Measurements from ENCODE around the gene ECT2.

The ECT2 gene

GRCh38 chr3:172771672-172772071 is 21.1 kb downstream of the ECT2 start:
- no peak overlapping the region for H3K4me3 ChIP-seq (ENCODE audit: low read length)
- 100% methylated on average over 1 of the region's 2 CpGs for WGBS (ENCODE audit: insufficient coverage, insufficient read length)

GRCh38 chr3:172776049-172776717 is 25.7 kb downstream of the ECT2 start:
- H3K4me1 ChIP-seq (ENCODE audit: control insufficient read depth, insufficient read depth, low read length): no peaks in the 10 kb centered on the region
- H3K27ac ChIP-seq (ENCODE audit: low read length): no peak overlapping the region
- no peaks in the 10 kb centered on the region for H3K9me3 ChIP-seq (ENCODE audit: control insufficient read depth, insufficient read depth, low read length)
- H3K36me3 ChIP-seq (ENCODE audit: control insufficient read depth, insufficient read depth, low read length): peaks cover 7% of the 10 kb centered on the region; the same call in 1 of the 2 replicates
- DNase-seq (ENCODE audit: low read depth, low spot score): no peak
- no peaks in the 10 kb centered on the region for H3K27me3 ChIP-seq (ENCODE audit: control insufficient read depth, insufficient read depth, low read length)
- H3K4me3 ChIP-seq (ENCODE audit: low read length): no peak overlapping the region
- WGBS (ENCODE audit: insufficient coverage, insufficient read length): no CpG with 5 or more reads among the region's 5 CpGs

More at GRCh38 chr3:172771672-172772071, 21.1 kb downstream of the ECT2 start:
- H3K27ac ChIP-seq (ENCODE audit: low read length): no peak overlapping the region
- H3K36me3 ChIP-seq (ENCODE audit: control insufficient read depth, insufficient read depth, low read length): peaks cover 7% of the 10 kb centered on the region; the same call in 1 of the 2 replicates
- H3K27me3 ChIP-seq (ENCODE audit: control insufficient read depth, insufficient read depth, low read length): no peaks in the 10 kb centered on the region
- no peak for DNase-seq (ENCODE audit: low read depth, low spot score)
- H3K9me3 ChIP-seq (ENCODE audit: control insufficient read depth, insufficient read depth, low read length): no peaks in the 10 kb centered on the region
- H3K4me1 ChIP-seq (ENCODE audit: control insufficient read depth, insufficient read depth, low read length): no peaks in the 10 kb centered on the region

GRCh38 chr3:172777901-172778300 is 27.4 kb downstream of the ECT2 start:
- DNase-seq (ENCODE audit: low read depth, low spot score): no peak
- Histone ChIP-seq H3K36me3 (ENCODE audit: control insufficient read depth, insufficient read depth, low read length) (peaks cover 7% of the 10 kb centered on the region; the same call in 1 of the 2 replicates), H3K27ac (ENCODE audit: low read length) (no peak overlapping the region)

GRCh38 chr3:172782235-172782634 is 31.7 kb downstream of the ECT2 start:
- H3K4me3 ChIP-seq (ENCODE audit: low read length): no peak overlapping the region
- H3K27me3 ChIP-seq (ENCODE audit: control insufficient read depth, insufficient read depth, low read length): no peaks in the 10 kb centered on the region
- no CpG with 5 or more reads among the region's 2 CpGs for WGBS (ENCODE audit: insufficient coverage, insufficient read length)
- no peak overlapping the region for H3K27ac ChIP-seq (ENCODE audit: low read length)
- H3K36me3 ChIP-seq (ENCODE audit: control insufficient read depth, insufficient read depth, low read length): no peaks in the 10 kb centered on the region; the same call in 1 of the 2 replicates
- no peaks in the 10 kb centered on the region for H3K9me3 ChIP-seq (ENCODE audit: control insufficient read depth, insufficient read depth, low read length)
- no peaks in the 10 kb centered on the region for H3K4me1 ChIP-seq (ENCODE audit: control insufficient read depth, insufficient read depth, low read length)
- no peak for DNase-seq (ENCODE audit: low read depth, low spot score)

More at GRCh38 chr3:172777901-172778300, 27.4 kb downstream of the ECT2 start:
- no CpG with 5 or more reads among the region's 3 CpGs for WGBS (ENCODE audit: insufficient coverage, insufficient read length)
- Histone ChIP-seq H3K9me3 (ENCODE audit: control insufficient read depth, insufficient read depth, low read length) (no peaks in the 10 kb centered on the region), H3K4me3 (ENCODE audit: low read length) (no peak overlapping the region), H3K27me3 (ENCODE audit: control insufficient read depth, insufficient read depth, low read length) (no peaks in the 10 kb centered on the region), H3K4me1 (ENCODE audit: control insufficient read depth, insufficient read depth, low read length) (no peaks in the 10 kb centered on the region)

- H3K27ac ChIP-seq (ENCODE audit: low read length): no peak overlapping the region
- H3K27me3 ChIP-seq (ENCODE audit: control insufficient read depth, insufficient read depth, low read length): no peaks in the 10 kb centered on the region
- DNase-seq (ENCODE audit: low read depth, low spot score): no peak
- no CpG with 5 or more reads among the region's 1 CpG for WGBS (ENCODE audit: insufficient coverage, insufficient read length)
- peaks cover 6% of the 10 kb centered on the region; the same call in 1 of the 2 replicates for H3K36me3 ChIP-seq (ENCODE audit: control insufficient read depth, insufficient read depth, low read length)
- H3K4me3 ChIP-seq (ENCODE audit: low read length): no peak overlapping the region
- no peaks in the 10 kb centered on the region for H3K9me3 ChIP-seq (ENCODE audit: control insufficient read depth, insufficient read depth, low read length)
- H3K4me1 ChIP-seq (ENCODE audit: control insufficient read depth, insufficient read depth, low read length): no peaks in the 10 kb centered on the region
Measured at GRCh38 chr3:172786036-172786435, 35.5 kb downstream of the ECT2 start.

- H3K27ac ChIP-seq (ENCODE audit: low read length): no peak overlapping the region
- DNase-seq (ENCODE audit: low read depth, low spot score): no peak
- WGBS (ENCODE audit: insufficient coverage, insufficient read length): no CpG with 5 or more reads among the region's 2 CpGs
- no peaks in the 10 kb centered on the region for H3K4me1 ChIP-seq (ENCODE audit: control insufficient read depth, insufficient read depth, low read length)
- peaks cover 7% of the 10 kb centered on the region; the same call in 1 of the 2 replicates for H3K36me3 ChIP-seq (ENCODE audit: control insufficient read depth, insufficient read depth, low read length)
- H3K4me3 ChIP-seq (ENCODE audit: low read length): no peak overlapping the region
- H3K27me3 ChIP-seq (ENCODE audit: control insufficient read depth, insufficient read depth, low read length): no peaks in the 10 kb centered on the region
- no peaks in the 10 kb centered on the region for H3K9me3 ChIP-seq (ENCODE audit: control insufficient read depth, insufficient read depth, low read length)
Measured at GRCh38 chr3:172787019-172787418, 36.5 kb downstream of the ECT2 start.

GRCh38 chr3:172787746-172788145 is 37.2 kb downstream of the ECT2 start:
- no peaks in the 10 kb centered on the region for H3K9me3 ChIP-seq (ENCODE audit: control insufficient read depth, insufficient read depth, low read length)
- no peak for DNase-seq (ENCODE audit: low read depth, low spot score)
- no peaks in the 10 kb centered on the region for H3K27me3 ChIP-seq (ENCODE audit: control insufficient read depth, insufficient read depth, low read length)
- no peak overlapping the region for H3K4me3 ChIP-seq (ENCODE audit: low read length)
- no peak overlapping the region for H3K27ac ChIP-seq (ENCODE audit: low read length)
- H3K4me1 ChIP-seq (ENCODE audit: control insufficient read depth, insufficient read depth, low read length): no peaks in the 10 kb centered on the region
- WGBS (ENCODE audit: insufficient coverage, insufficient read length): no CpG with 5 or more reads among the region's 1 CpG
- peaks cover 7% of the 10 kb centered on the region; the same call in 1 of the 2 replicates for H3K36me3 ChIP-seq (ENCODE audit: control insufficient read depth, insufficient read depth, low read length)

- no peaks in the 10 kb centered on the region for H3K27me3 ChIP-seq (ENCODE audit: control insufficient read depth, insufficient read depth, low read length)
- no CpG with 5 or more reads among the region's 1 CpG for WGBS (ENCODE audit: insufficient coverage, insufficient read length)
- H3K36me3 ChIP-seq (ENCODE audit: control insufficient read depth, insufficient read depth, low read length): no peaks in the 10 kb centered on the region; the same call in 1 of the 2 replicates
- no peak overlapping the region for H3K27ac ChIP-seq (ENCODE audit: low read length)
- DNase-seq (ENCODE audit: low read depth, low spot score): no peak
- H3K9me3 ChIP-seq (ENCODE audit: control insufficient read depth, insufficient read depth, low read length): no peaks in the 10 kb centered on the region
- H3K4me1 ChIP-seq (ENCODE audit: control insufficient read depth, insufficient read depth, low read length): no peaks in the 10 kb centered on the region
- no peak overlapping the region for H3K4me3 ChIP-seq (ENCODE audit: low read length)
Measured at GRCh38 chr3:172799246-172799645, 48.7 kb downstream of the ECT2 start.

- Histone ChIP-seq H3K9me3 (ENCODE audit: control insufficient read depth, insufficient read depth, low read length) (no peaks in the 10 kb centered on the region), H3K4me3 (ENCODE audit: low read length) (no peak overlapping the region), H3K4me1 (ENCODE audit: control insufficient read depth, insufficient read depth, low read length) (no peaks in the 10 kb centered on the region), H3K27ac (ENCODE audit: low read length) (no peak overlapping the region), H3K36me3 (ENCODE audit: control insufficient read depth, insufficient read depth, low read length) (no peaks in the 10 kb centered on the region; the same call in 1 of the 2 replicates), H3K27me3 (ENCODE audit: control insufficient read depth, insufficient read depth, low read length) (no peaks in the 10 kb centered on the region)
- DNase-seq (ENCODE audit: low read depth, low spot score): no peak
- WGBS (ENCODE audit: insufficient coverage, insufficient read length): no CpG with 5 or more reads among the region's 2 CpGs
Measured at GRCh38 chr3:172800156-172800555, 49.6 kb downstream of the ECT2 start.

- Histone ChIP-seq H3K9me3 (ENCODE audit: control insufficient read depth, insufficient read depth, low read length) (no peaks in the 10 kb centered on the region), H3K36me3 (ENCODE audit: control insufficient read depth, insufficient read depth, low read length) (peaks cover 6% of the 10 kb centered on the region; the same call in 1 of the 2 replicates), H3K27me3 (ENCODE audit: control insufficient read depth, insufficient read depth, low read length) (no peaks in the 10 kb centered on the region), H3K4me3 (ENCODE audit: low read length) (no peak overlapping the region), H3K27ac (ENCODE audit: low read length) (no peak overlapping the region), H3K4me1 (ENCODE audit: control insufficient read depth, insufficient read depth, low read length) (no peaks in the 10 kb centered on the region)
- no peak for DNase-seq (ENCODE audit: low read depth, low spot score)
- no CpG with 5 or more reads among the region's 3 CpGs for WGBS (ENCODE audit: insufficient coverage, insufficient read length)
Measured at GRCh38 chr3:172803489-172803888, 53.0 kb downstream of the ECT2 start.

- WGBS (ENCODE audit: insufficient coverage, insufficient read length): no CpG with 5 or more reads among the region's 1 CpG
- H3K27ac ChIP-seq (ENCODE audit: low read length): no peak overlapping the region
- no peaks in the 10 kb centered on the region for H3K27me3 ChIP-seq (ENCODE audit: control insufficient read depth, insufficient read depth, low read length)
- H3K36me3 ChIP-seq (ENCODE audit: control insufficient read depth, insufficient read depth, low read length): peaks cover 6% of the 10 kb centered on the region; the same call in 1 of the 2 replicates
- H3K4me1 ChIP-seq (ENCODE audit: control insufficient read depth, insufficient read depth, low read length): no peaks in the 10 kb centered on the region
- no peak overlapping the region for H3K4me3 ChIP-seq (ENCODE audit: low read length)
- no peak for DNase-seq (ENCODE audit: low read depth, low spot score)
- H3K9me3 ChIP-seq (ENCODE audit: control insufficient read depth, insufficient read depth, low read length): no peaks in the 10 kb centered on the region
Measured at GRCh38 chr3:172804323-172804722, 53.8 kb downstream of the ECT2 start.
